ENCODE results near the gene BPIFB4.

The BPIFB4 gene

DNA sequence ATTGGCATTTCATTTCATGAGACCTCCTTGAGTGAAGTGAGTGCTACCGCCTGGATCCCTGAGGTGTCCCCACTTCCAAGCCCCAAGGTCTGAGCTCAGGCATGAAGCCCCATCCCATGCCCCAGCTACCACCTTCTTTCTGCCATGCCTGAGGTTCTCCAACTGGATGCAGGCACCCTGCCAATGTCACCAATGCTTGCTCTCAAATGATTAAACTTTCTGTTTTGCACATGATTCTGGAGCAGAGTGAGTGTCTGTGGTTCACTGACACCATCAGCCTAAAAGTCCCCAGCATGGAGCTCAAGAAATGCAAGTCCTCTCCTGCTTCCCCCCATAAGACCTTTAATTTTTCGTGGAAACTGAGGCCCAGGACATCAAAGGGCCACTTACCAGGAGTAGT, 44.8 kb downstream of the BPIFB4 start:
- Histone ChIP-seq H3K4me1 (no peaks in the 10 kb centered on the region), H3K9me3 (no peaks in the 10 kb centered on the region), H3K36me3 (no peaks in the 10 kb centered on the region), H3K4me3 (ENCODE audit: low read depth, low read length) (no peak overlapping the region), H3K27me3 (peaks cover 6% of the 10 kb centered on the region; the same call in 1 of the 2 replicates)
- TF ChIP-seq, protein P1, sequence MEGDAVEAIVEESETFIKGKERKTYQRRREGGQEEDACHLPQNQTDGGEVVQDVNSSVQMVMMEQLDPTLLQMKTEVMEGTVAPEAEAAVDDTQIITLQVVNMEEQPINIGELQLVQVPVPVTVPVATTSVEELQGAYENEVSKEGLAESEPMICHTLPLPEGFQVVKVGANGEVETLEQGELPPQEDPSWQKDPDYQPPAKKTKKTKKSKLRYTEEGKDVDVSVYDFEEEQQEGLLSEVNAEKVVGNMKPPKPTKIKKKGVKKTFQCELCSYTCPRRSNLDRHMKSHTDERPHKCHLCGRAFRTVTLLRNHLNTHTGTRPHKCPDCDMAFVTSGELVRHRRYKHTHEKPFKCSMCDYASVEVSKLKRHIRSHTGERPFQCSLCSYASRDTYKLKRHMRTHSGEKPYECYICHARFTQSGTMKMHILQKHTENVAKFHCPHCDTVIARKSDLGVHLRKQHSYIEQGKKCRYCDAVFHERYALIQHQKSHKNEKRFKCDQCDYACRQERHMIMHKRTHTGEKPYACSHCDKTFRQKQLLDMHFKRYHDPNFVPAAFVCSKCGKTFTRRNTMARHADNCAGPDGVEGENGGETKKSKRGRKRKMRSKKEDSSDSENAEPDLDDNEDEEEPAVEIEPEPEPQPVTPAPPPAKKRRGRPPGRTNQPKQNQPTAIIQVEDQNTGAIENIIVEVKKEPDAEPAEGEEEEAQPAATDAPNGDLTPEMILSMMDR (IDR thresholded peaks at IDR 0.05; ENCODE audit: low read depth, low read length): no peak
- no peak for DNase-seq

DNA sequence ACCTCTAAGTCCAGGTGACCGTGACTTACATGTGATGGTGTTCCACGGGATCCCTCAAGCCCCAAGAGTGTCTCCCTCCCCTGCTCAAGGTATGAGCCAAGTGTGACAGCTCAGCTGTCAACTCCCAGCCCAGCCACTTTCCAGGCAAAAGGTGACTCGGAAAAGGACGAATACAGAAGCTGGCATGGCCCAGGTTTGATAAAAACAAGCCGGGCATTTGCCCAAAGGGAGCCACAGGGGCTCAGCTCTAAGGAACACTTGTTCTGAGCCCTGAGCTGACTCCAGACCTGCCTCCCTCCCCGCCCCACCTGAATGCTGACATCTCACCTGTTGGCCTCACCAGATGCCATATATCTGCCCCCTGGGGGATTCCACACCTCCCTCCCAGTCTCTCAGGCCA, 45.6 kb downstream of the BPIFB4 start:
- TF ChIP-seq, protein P1 (IDR thresholded peaks at IDR 0.05; ENCODE audit: low read depth, low read length): no peak
- H3K4me3 ChIP-seq (ENCODE audit: low read depth, low read length): no peak overlapping the region
- peaks cover 6% of the 10 kb centered on the region; the same call in 1 of the 2 replicates for H3K27me3 ChIP-seq
- no peaks in the 10 kb centered on the region for H3K9me3 ChIP-seq
- no peak for DNase-seq
- no peaks in the 10 kb centered on the region for H3K4me1 ChIP-seq
- no peaks in the 10 kb centered on the region for H3K36me3 ChIP-seq

- Histone ChIP-seq H3K36me3 (no peaks in the 10 kb centered on the region), H3K9me3 (no peaks in the 10 kb centered on the region), H3K4me1 (no peaks in the 10 kb centered on the region), H3K4me3 (ENCODE audit: low read depth, low read length) (no peak overlapping the region), H3K27me3 (peaks cover 6% of the 10 kb centered on the region; the same call in 1 of the 2 replicates)
- DNase-seq: no peak
- TF ChIP-seq, protein P1 (IDR thresholded peaks at IDR 0.05; ENCODE audit: low read depth, low read length): no peak
Measured at GRCh38 chr20:33125983-33126382, 46.5 kb downstream of the BPIFB4 start.

DNA sequence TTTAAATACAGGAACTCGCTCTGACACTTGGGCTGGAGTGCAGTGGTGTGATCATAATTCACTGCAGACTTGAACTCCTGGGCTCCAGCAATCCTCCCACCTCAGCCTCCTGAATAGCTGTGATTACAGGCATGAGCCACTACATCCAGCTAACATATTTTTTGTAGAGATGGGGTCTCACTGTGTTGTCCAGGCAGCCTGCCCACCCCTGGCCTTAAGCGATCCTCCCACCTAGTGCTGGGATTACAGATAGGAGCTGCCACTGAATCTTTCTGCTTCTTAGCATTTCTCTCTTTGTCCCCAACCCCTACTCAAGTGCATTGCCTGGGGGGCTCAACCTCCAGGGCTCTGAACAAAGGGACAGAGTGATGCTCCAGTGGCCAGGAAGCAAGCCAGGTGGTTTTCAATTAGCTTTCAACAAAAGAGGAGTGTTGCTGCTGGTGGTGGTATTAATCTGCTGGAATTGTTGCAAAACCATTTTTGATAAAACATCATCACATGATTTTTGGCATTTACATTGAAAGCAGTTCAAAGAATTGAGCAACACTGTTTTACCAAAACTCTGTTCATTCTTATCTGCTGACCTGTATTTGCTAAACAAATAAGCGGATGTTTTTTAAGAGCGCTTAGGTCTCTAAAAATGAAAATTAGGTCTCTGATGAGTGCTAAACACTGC, 48.1 kb downstream of the BPIFB4 start:
- Histone ChIP-seq H3K27me3 (peaks cover 6% of the 10 kb centered on the region; the same call in 1 of the 2 replicates), H3K9me3 (no peaks in the 10 kb centered on the region), H3K4me3 (ENCODE audit: low read depth, low read length) (no peak overlapping the region), H3K4me1 (no peaks in the 10 kb centered on the region), H3K36me3 (no peaks in the 10 kb centered on the region)
- DNase-seq: no peak
- TF ChIP-seq, protein P1 (IDR thresholded peaks at IDR 0.05; ENCODE audit: low read depth, low read length): no peak

- Histone ChIP-seq H3K4me3 (ENCODE audit: low read depth, low read length) (no peak overlapping the region), H3K36me3 (no peaks in the 10 kb centered on the region), H3K4me1 (no peaks in the 10 kb centered on the region), H3K27me3 (peaks cover 6% of the 10 kb centered on the region; the same call in 1 of the 2 replicates), H3K9me3 (no peaks in the 10 kb centered on the region)
- no peak for DNase-seq
- TF ChIP-seq, protein P1 (IDR thresholded peaks at IDR 0.05; ENCODE audit: low read depth, low read length): no peak
Measured at GRCh38 chr20:33130568-33131061, 51.2 kb downstream of the BPIFB4 start.

DNA sequence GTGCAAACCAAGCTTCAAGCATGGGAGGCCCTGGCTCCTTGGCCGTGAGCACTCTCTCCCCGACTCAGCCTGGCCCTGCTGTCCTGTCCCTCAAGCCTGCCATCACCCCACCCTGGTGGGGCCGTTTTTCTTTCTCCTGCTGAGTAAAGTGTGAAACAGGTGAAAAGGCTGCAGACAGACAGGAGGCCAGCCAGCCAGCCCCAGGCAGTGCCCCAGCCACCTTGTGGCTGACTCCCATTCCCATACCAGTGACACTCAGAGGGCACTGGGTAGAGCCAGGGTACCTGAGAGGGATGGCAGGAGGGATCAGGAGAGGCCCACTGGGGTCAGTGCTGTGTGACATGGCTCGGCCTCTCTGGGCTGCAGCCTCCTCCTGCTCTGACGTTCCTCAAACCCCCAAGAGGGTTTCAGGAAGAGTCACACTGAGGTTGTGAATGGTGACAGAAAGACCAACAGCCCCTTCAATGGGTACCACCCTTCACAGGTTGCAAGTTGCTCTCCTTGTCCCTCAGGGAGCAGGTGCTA, 52.6 kb downstream of the BPIFB4 start:
- TF ChIP-seq, protein P1 (IDR thresholded peaks at IDR 0.05; ENCODE audit: low read depth, low read length): no peak
- no peaks in the 10 kb centered on the region for H3K4me1 ChIP-seq
- DNase-seq: no peak

More for the DNA sequence above, 52.6 kb downstream of the BPIFB4 start:
- Histone ChIP-seq H3K9me3 (no peaks in the 10 kb centered on the region), H3K27me3 (peaks cover 6% of the 10 kb centered on the region; the same call in 1 of the 2 replicates), H3K36me3 (no peaks in the 10 kb centered on the region), H3K4me3 (ENCODE audit: low read depth, low read length) (no peak overlapping the region)
